ENCODE results near the gene ZNF722.
"Not testable (repeated sequence)": the region's sequence is repeated elsewhere in the genome, so short reads cannot be mapped to it uniquely, and the experiment has no call there.

Gene ZNF722

GRCh38 chr7:63998549-63998948 lies at the start of gene ZNF722:
Gene ZNF722, plus strand, starts transcription at chr7:63998849. Its CDS starts 113 bp downstream, at chr7:63998962.
- DNase-seq, result no peak

- no peak for DNase-seq
Measured at GRCh38 chr7:63953181-63953580, 45.5 kb upstream of the ZNF722 start.

GRCh38 chr7:63968629-63969028 lies 30.0 kb upstream of the ZNF722 start:
- no peak for DNase-seq

GRCh38 chr7:64015496-64015895 lies 16.8 kb downstream of the ZNF722 start:
- not testable (repeated sequence) for DNase-seq

GRCh38 chr7:64035388-64035787 lies 36.7 kb downstream of the ZNF722 start:
- DNase-seq, result no peak

GRCh38 chr7:64037095-64037494 lies 38.4 kb downstream of the ZNF722 start:
- no peak for DNase-seq

GRCh38 chr7:64045301-64046040 lies 46.8 kb downstream of the ZNF722 start, which contains the start of gene ZNF727:
Gene ZNF727, plus strand, starts transcription at chr7:64045434. Its CDS starts 188 bp downstream, at chr7:64045622.
- no peak for DNase-seq

GRCh38 chr7:64046041-64046389 lies 47.4 kb downstream of the ZNF722 start:
- DNase-seq, result no peak

Data from fibroblast of upper back skin (primary cell).